ENCODE data around the gene PTPRZ1.

GRCh38 chr7:122064971-122065370 is 192.0 kb downstream of the PTPRZ1 start:
- TF ChIP-seq CTCF (conservative IDR thresholded peaks at IDR 0.05) (no peak), EZH2 (IDR thresholded peaks at IDR 0.05; ENCODE audit: low read depth) (no peak)
